ENCODE measurements around the gene C16orf89.

DNA sequence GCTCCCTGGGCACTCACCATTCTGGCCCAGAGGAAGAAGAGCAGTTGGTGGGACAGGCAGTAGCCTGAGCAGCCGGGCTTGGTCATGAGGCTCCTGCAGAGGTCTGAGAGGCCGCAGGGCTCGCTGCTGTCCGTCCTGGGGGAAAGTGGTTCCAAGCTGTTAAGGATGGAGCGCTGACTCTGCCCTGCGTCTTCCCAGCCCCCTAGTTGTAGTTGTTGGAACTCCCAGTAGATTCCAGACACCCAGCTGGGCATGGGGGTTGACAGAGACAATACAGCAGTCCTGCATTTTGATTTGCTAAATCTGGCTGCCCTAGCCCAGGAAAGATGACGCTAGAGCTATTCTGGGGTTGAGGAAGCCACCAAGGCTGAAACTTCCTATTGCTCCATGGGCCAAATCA lies 7.3 kb downstream of the C16orf89 start:
- TF ChIP-seq POLR2A (IDR thresholded peaks at IDR 0.05; ENCODE audit: low read length) (no peak), GATA1 (IDR thresholded peaks at IDR 0.05; ENCODE audit: low read depth, low read length) (no peak)
